GM23248 (cell line): ENCODE measurements around the gene ATP11C. TPM values are rescaled to one million over a fixed set of nuclear protein-coding genes. Genes with fewer than 3 reads are reported as not detected.
A peak's percentile ranks its signal among the peaks of the same experiment; 100 is the strongest.

Experiments used
- DNase-seq: peaks from one replicate; pipeline ENCODE4 v3.0.0-alpha.2; 2015
- H2AFZ ChIP-seq: fragments of 200-600 bp; sonication (generic); 2 replicates; pipeline ENCODE4 v1.6.1; 2016; ENCODE audit warnings: antibody characterized with exemption
- H3F3A ChIP-seq: fragments of 200-600 bp; sonication (generic); 2 replicates; pipeline ENCODE4 v1.6.1; 2016; ENCODE audit warnings: mild to moderate bottlenecking, antibody characterized with exemption, mixed run types; ENCODE audit not compliant: insufficient read depth
- H3K27ac ChIP-seq: fragments of 200-600 bp; sonication (generic); 2 replicates; pipeline ENCODE4 v1.5.1; 2016; ENCODE audit warnings: mild to moderate bottlenecking
- H3K27me3 ChIP-seq: fragments of 200-600 bp; sonication (generic); replicated peaks from 2 replicates; pipeline ENCODE4 v1.6.1; 2016; ENCODE audit warnings: mild to moderate bottlenecking; ENCODE audit not compliant: insufficient read depth
- H3K36me3 ChIP-seq: fragments of 200-600 bp; sonication (generic); 2 replicates; pipeline ENCODE4 v1.6.1; 2016; ENCODE audit warnings: low read depth, mild to moderate bottlenecking
- H3K4me1 ChIP-seq: fragments of 200-600 bp; sonication (generic); 2 replicates; pipeline ENCODE4 v1.6.1; 2016; ENCODE audit warnings: mild to moderate bottlenecking; ENCODE audit not compliant: insufficient read depth
- H3K4me2 ChIP-seq: fragments of 200-600 bp; sonication (generic); one replicate; pipeline ENCODE4 v1.6.1; 2016; ENCODE audit warnings: mild to moderate bottlenecking; ENCODE audit not compliant: unreplicated experiment
- H3K4me3 ChIP-seq: fragments of 200-600 bp; sonication (generic); 2 replicates; pipeline ENCODE4 v1.5.1; 2016; ENCODE audit warnings: mild to moderate bottlenecking
- H3K79me2 ChIP-seq: fragments of 200-600 bp; sonication (generic); 2 replicates; pipeline ENCODE4 v1.6.1; 2016; ENCODE audit warnings: mild to moderate bottlenecking; ENCODE audit not compliant: insufficient read depth
- H3K9ac ChIP-seq: fragments of 200-600 bp; sonication (generic); 2 replicates; pipeline ENCODE4 v1.6.1; 2016; ENCODE audit warnings: mild to moderate bottlenecking
- H3K9me2 ChIP-seq: fragments of 200-600 bp; sonication (generic); 2 replicates; pipeline ENCODE4 v1.6.1; 2016; ENCODE audit warnings: mixed run types, mild to moderate bottlenecking, moderate library complexity; ENCODE audit not compliant: insufficient read depth
- H3K9me3 ChIP-seq: fragments of 200-600 bp; sonication (generic); one replicate; pipeline ENCODE4 v1.6.1; 2017; ENCODE audit warnings: low read depth
- H4K20me1 ChIP-seq: fragments of 200-600 bp; sonication (generic); 2 replicates; pipeline ENCODE4 v1.6.0; 2016; ENCODE audit not compliant: insufficient read depth
- EZH2 ChIP-seq: fragments of 200-600 bp; sonication (generic); IDR thresholded peaks from 2 replicates; pipeline ENCODE4 v1.6.1; 2018; ENCODE audit warnings: antibody characterized with exemption, mild to moderate bottlenecking; ENCODE audit not compliant: insufficient read depth, poor library complexity, severe bottlenecking
- EZH2phosphoT487 ChIP-seq: fragments of 200-600 bp; sonication (generic); IDR thresholded peaks from 2 replicates; pipeline ENCODE4 v1.6.1; 2018; ENCODE audit warnings: antibody characterized with exemption, moderate library complexity, mild to moderate bottlenecking, low read depth; ENCODE audit not compliant: insufficient read depth
- WGBS, 2 experiments: methylation state at CpG; one replicate each; pipeline ENCODE4 v1.1.6; 2015 to 2017; ENCODE audit warnings: low lambda C conversion rate in 2 of 2, low coverage in 1 of 2; ENCODE audit errors: missing lambda C conversion rate in 2 of 2; 5-methylcytosine and 5-hydroxymethylcytosine counted together
- in situ Hi-C: fragments of 300-500 bp; cut with MboI; formaldehyde crosslinking; loops from 2 replicates; pipeline ENCODE4 v1.15.0; 2020
- polyA plus RNA-seq: library from polyadenylated mRNA; unstranded; fragments of >200 nt; fragmentation: Nextera tagmentation; extraction: Ambion mirVana; gene quantifications from 2 replicates; pipeline ENCODE4 v1.2.1, GENCODE V29; 2016
- total RNA-seq: library from RNA; depleted of rRNA; stranded (reverse); fragments of >200 nt; shearing (Covaris generic); gene quantifications from 2 replicates; pipeline ENCODE4 v1.2.3, GENCODE V29; 2014

The ATP11C gene
- total and polyA plus RNA-seq, 2 experiments from 2014 or later, result 8.5 to 26.2 TPM

DNA sequence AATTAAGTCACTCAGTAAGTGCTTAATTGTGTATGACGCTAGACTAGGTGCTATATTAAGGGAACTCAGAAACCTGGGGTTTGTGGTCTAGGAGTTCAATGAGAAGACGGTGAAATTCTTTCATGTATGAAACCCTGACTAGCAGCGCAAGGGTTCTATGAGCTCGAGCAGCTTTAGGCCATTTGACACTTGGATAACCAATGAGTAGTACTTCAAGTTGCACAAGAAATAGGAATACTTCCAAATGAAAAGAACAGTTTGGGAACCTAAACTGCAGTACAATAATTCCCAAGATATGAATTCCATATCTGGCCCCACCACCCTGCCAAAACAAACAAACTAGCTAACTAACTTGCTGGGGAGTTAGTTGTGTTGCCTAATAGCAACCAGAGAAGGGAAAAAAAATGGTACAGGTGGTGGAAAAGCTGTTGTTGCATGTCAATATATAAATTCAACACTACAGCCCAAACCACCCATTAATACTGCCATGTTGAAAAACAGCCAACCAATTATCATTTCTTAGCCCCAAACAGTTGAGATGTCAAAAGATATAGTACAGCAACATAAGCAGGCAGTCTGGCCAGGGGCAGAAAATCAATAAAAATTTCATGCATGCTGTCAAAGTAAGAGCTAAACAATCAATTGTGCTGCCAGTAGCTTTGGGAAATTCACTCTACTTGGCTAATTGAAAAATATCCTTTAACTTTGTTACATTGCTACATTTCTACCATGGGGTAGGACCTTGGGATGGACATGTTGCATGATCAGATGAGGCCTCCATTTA is 170.3 kb downstream of the ATP11C start:
- H2AFZ ChIP-seq, result no peak overlapping the region
- H3F3A ChIP-seq, result no peaks in the 10 kb centered on the region
- H4K20me1 ChIP-seq, result no peaks in the 10 kb centered on the region
- no peaks in the 10 kb centered on the region for H3K79me2 ChIP-seq
- DNase-seq, result no peak
- in situ Hi-C loops, result loop anchor here (25.0 kb wide), 1 partner anchor 1000 kb away; no protein-coding TSS in a partner anchor
- H3K36me3 ChIP-seq, result no peaks in the 10 kb centered on the region
- H3K27me3 ChIP-seq, result no peaks in the 10 kb centered on the region
- H3K9ac ChIP-seq, result no peak overlapping the region
- no peak overlapping the region for H3K4me2 ChIP-seq
- H3K27ac ChIP-seq, result no peak overlapping the region
- WGBS, 2 experiments, result 90 to 95% methylated on average over 4 of the region's 4 CpGs
- no peaks in the 10 kb centered on the region for H3K4me1 ChIP-seq
- H3K4me3 ChIP-seq, result no peak overlapping the region
- no peak for TF ChIP-seq EZH2
- TF ChIP-seq EZH2phosphoT487, result no peak
- no peaks in the 10 kb centered on the region for H3K9me2 ChIP-seq
- H3K9me3 ChIP-seq, result no peaks in the 10 kb centered on the region

DNA sequence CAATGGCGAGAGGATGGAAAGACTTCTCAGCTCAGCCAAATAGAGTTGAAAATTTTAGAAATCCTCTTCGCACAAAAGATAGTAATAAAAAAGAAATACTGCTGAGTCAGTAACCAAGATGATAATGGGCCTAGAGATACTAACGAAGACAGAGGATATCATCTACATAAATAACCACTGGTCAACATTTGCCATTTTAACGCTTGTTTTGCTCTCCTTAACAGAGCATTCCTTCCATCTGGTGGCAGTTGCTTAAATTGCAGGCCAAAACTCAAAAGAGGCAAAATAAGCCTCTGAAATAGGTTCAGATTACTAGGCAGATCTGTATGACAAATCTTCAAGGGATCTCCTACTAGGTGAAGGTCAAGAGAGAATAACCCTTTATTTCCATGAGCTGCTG is 173.2 kb downstream of the ATP11C start:
- no peaks in the 10 kb centered on the region for H3K4me1 ChIP-seq
- no peaks in the 10 kb centered on the region for H3K79me2 ChIP-seq
- no peaks in the 10 kb centered on the region for H3K9me2 ChIP-seq
- 79 to 80% methylated on average over 4 of the region's 4 CpGs for WGBS, 2 experiments
- DNase-seq, result peak; percentile 38
- no peaks in the 10 kb centered on the region for H3K36me3 ChIP-seq
- no peaks in the 10 kb centered on the region for H3K9me3 ChIP-seq
- H2AFZ ChIP-seq, result no peak overlapping the region
- no peak overlapping the region for H3K27ac ChIP-seq
- H4K20me1 ChIP-seq, result no peaks in the 10 kb centered on the region
- H3K9ac ChIP-seq, result no peak overlapping the region
- TF ChIP-seq EZH2phosphoT487, result no peak
- no peak for TF ChIP-seq EZH2
- H3K27me3 ChIP-seq, result no peaks in the 10 kb centered on the region
- in situ Hi-C loops, result loop anchor here (25.0 kb wide), 1 partner anchor 997 kb away; no protein-coding TSS in a partner anchor
- no peaks in the 10 kb centered on the region for H3F3A ChIP-seq
- no peak overlapping the region for H3K4me2 ChIP-seq
- no peak overlapping the region for H3K4me3 ChIP-seq

DNA sequence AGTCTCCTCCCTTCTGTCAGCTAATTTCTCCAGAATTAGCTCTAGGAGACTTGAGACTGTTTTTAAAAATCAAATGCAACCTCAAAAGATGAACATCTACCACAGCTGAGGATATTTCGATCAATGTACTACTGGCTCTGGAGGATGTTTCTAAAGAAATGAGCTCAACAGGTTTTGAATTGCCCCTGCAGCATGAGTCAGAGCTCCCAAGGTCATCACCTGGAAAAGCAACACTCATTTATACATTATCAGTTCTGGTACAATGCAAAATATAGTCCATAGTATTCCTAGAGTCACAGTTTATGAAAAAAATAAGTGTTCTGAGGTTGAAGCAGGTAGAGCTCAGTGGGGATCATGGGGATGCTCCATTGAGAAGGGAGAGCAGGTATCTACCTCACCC is 174.0 kb downstream of the ATP11C start:
- H3K9ac ChIP-seq, result no peak overlapping the region
- H3K9me3 ChIP-seq, result no peaks in the 10 kb centered on the region
- H3F3A ChIP-seq, result no peaks in the 10 kb centered on the region
- H3K4me2 ChIP-seq, result no peak overlapping the region
- no peaks in the 10 kb centered on the region for H3K4me1 ChIP-seq
- DNase-seq, result no peak
- no peak for TF ChIP-seq EZH2phosphoT487
- no peak for TF ChIP-seq EZH2
- no peaks in the 10 kb centered on the region for H4K20me1 ChIP-seq
- no peaks in the 10 kb centered on the region for H3K27me3 ChIP-seq
- no peaks in the 10 kb centered on the region for H3K79me2 ChIP-seq
- H3K9me2 ChIP-seq, result no peaks in the 10 kb centered on the region
- H2AFZ ChIP-seq, result no peak overlapping the region
- in situ Hi-C loops, result loop anchor here (25.0 kb wide), 1 partner anchor 997 kb away; no protein-coding TSS in a partner anchor
- no peaks in the 10 kb centered on the region for H3K36me3 ChIP-seq
- H3K27ac ChIP-seq, result no peak overlapping the region
- H3K4me3 ChIP-seq, result no peak overlapping the region
- WGBS, 2 experiments, result 91 to 100% methylated on average over 1 of the region's 1 CpG

DNA sequence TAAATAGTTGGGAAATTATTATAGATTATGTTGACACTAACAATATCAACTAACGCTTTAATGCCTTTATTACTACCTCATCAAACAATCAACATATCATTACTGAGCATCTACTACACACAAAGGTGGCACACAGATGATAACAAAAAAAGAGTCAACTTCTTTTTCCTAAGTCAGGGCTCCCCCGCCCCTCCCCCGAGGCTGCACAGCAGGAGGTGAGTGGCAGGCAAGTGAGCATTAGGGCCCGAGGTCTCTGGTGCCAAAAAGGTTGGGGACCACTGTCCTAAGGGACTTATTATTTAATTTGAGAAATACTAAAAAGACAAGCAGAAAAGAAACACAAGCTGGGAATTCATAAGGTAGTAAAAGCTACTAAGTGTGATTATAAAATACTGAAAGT is 174.6 kb downstream of the ATP11C start:
- Histone ChIP-seq H3K9me3 (no peaks in the 10 kb centered on the region), H3K27me3 (no peaks in the 10 kb centered on the region), H3K79me2 (no peaks in the 10 kb centered on the region), H3K4me1 (no peaks in the 10 kb centered on the region), H3F3A (no peaks in the 10 kb centered on the region), H2AFZ (no peak overlapping the region), H3K9ac (no peak overlapping the region), H3K9me2 (no peaks in the 10 kb centered on the region), H3K4me2 (no peak overlapping the region), H3K4me3 (no peak overlapping the region), H3K27ac (no peak overlapping the region), H4K20me1 (no peaks in the 10 kb centered on the region), H3K36me3 (no peaks in the 10 kb centered on the region)
- DNase-seq, result no peak
- in situ Hi-C loops, result loop anchor here (25.0 kb wide), 1 partner anchor 996 kb away; no protein-coding TSS in a partner anchor
- no peak for TF ChIP-seq EZH2phosphoT487
- no peak for TF ChIP-seq EZH2
- WGBS, 2 experiments, result 75 to 78% methylated on average over 4 of the region's 4 CpGs
